Hypothalamus (tissue), 51 donors: Measurements from ENCODE around the gene NID2.

ENCODE experiments used
- DNase-seq, 51 donors: peaks; one replicate each; lab custom pipeline; 2025; lab: John Stamatoyannopoulos, UW

Gene NID2

GRCh38 chr14:52032204-52032801, 36.6 kb downstream of the NID2 start:
- no peak for DNase-seq

- no peak for DNase-seq
Measured at GRCh38 chr14:52031781-52032180, 37.1 kb downstream of the NID2 start.

- DNase-seq, result no peak
Measured at GRCh38 chr14:52029881-52030280, 39.0 kb downstream of the NID2 start.

- DNase-seq, result peak in 10 of 51 donors; percentile 15 to 52 (median 28)
Measured at GRCh38 chr14:52026901-52027300, 42.0 kb downstream of the NID2 start.

GRCh38 chr14:52026017-52026660, 42.7 kb downstream of the NID2 start:
- peak in 7 of 51 donors; percentile 8 to 17 (median 9) for DNase-seq

- DNase-seq, result no peak
Measured at GRCh38 chr14:52025310-52025709, 43.5 kb downstream of the NID2 start.

- no peak for DNase-seq
Measured at GRCh38 chr14:52023518-52023917, 45.3 kb downstream of the NID2 start.

- no peak for DNase-seq
Measured at GRCh38 chr14:52021957-52022600, 46.8 kb downstream of the NID2 start.

- no peak for DNase-seq
Measured at GRCh38 chr14:52020866-52021717, 47.8 kb downstream of the NID2 start.

- DNase-seq, result no peak
Measured at GRCh38 chr14:52020161-52020714, 48.6 kb downstream of the NID2 start.

GRCh38 chr14:52018970-52019369, 49.9 kb downstream of the NID2 start:
- DNase-seq, result no peak

- no peak for DNase-seq
Measured at GRCh38 chr14:52018252-52018651, 50.6 kb downstream of the NID2 start.

GRCh38 chr14:52015411-52016030, 53.3 kb downstream of the NID2 start:
- peak in 30 of 51 donors; percentile 15 to 72 (median 44) for DNase-seq

- peak in 28 of 51 donors; percentile 15 to 71 (median 34) for DNase-seq
Measured at GRCh38 chr14:52014601-52015267, 54.1 kb downstream of the NID2 start.

- peak in 7 of 51 donors; percentile 7 to 40 (median 26) for DNase-seq
Measured at GRCh38 chr14:52013984-52014600, 54.8 kb downstream of the NID2 start.

- peak in 1 of 51 donors; percentile 4 for DNase-seq
Measured at GRCh38 chr14:52012635-52013034, 56.2 kb downstream of the NID2 start.

- DNase-seq, result peak in 13 of 51 donors; percentile 11 to 48 (median 33)
Measured at GRCh38 chr14:52011523-52011922, 57.3 kb downstream of the NID2 start.

GRCh38 chr14:52010173-52010693, 58.6 kb downstream of the NID2 start:
- DNase-seq, result no peak

- DNase-seq, result no peak
Measured at GRCh38 chr14:52008136-52008535, 60.7 kb downstream of the NID2 start.
